Neuronal stem cell (in vitro differentiated cells): Measurements from ENCODE around the gene CMSS1.
A peak's percentile ranks its signal among the peaks of the same experiment; 100 is the strongest.
"Not testable (repeated sequence)": the region's sequence is repeated elsewhere in the genome, so short reads cannot be mapped to it uniquely, and the experiment has no call there.

Source experiments
- DNase-seq: peaks from one replicate; pipeline ENCODE4 v3.0.0-alpha.2; 2013; ENCODE audit warnings: low spot score
- H2AFZ ChIP-seq: one replicate; pipeline ENCODE4 v1.6.1; 2013; ENCODE audit warnings: mild to moderate bottlenecking, low read length, inconsistent platforms
- H2AK5ac ChIP-seq: 2 replicates; pipeline ENCODE4 v1.6.1; 2013; ENCODE audit warnings: low read depth, mild to moderate bottlenecking, inconsistent platforms, low read length, moderate library complexity, mixed read lengths
- H2BK120ac ChIP-seq: 2 replicates; pipeline ENCODE4 v1.6.1; 2013; ENCODE audit warnings: low read depth, mild to moderate bottlenecking, inconsistent platforms, low read length, moderate library complexity, mixed read lengths
- H2BK12ac ChIP-seq: one replicate; pipeline ENCODE4 v1.6.1; 2013; ENCODE audit warnings: low read length, inconsistent platforms
- H2BK15ac ChIP-seq: 2 replicates; pipeline ENCODE4 v1.6.1; 2013; ENCODE audit warnings: mild to moderate bottlenecking, low read length, inconsistent platforms, mixed read lengths
- H2BK5ac ChIP-seq: one replicate; pipeline ENCODE4 v1.6.1; 2013; ENCODE audit warnings: inconsistent platforms, mild to moderate bottlenecking, low read length, moderate library complexity
- H3K14ac ChIP-seq: one replicate; pipeline ENCODE4 v1.6.1; 2013; ENCODE audit warnings: low read length, inconsistent platforms
- H3K18ac ChIP-seq: 2 replicates; pipeline ENCODE4 v1.6.1; 2013; ENCODE audit warnings: low read length, inconsistent platforms
- H3K23ac ChIP-seq: 2 replicates; pipeline ENCODE4 v1.6.1; 2013; ENCODE audit warnings: low read depth, mild to moderate bottlenecking, mixed read lengths, low read length, inconsistent platforms; ENCODE audit not compliant: poor library complexity
- H3K27ac ChIP-seq: replicated peaks from 3 replicates; pipeline ENCODE4 v1.5.1; 2013; ENCODE audit warnings: low read length, inconsistent platforms
- H3K27me3 ChIP-seq, 3 experiments: 2 replicates each; pipeline ENCODE4 v1.6.1; 2013; ENCODE audit warnings: low read length in 3 of 3, mild to moderate bottlenecking in 2 of 3, inconsistent platforms in 1 of 3, low read depth in 1 of 3, mixed read lengths in 1 of 3, moderate library complexity in 1 of 3; ENCODE audit not compliant: control insufficient read depth in 3 of 3, insufficient read depth in 3 of 3
- H3K36me3 ChIP-seq, 2 donors: replicated peaks in 1 of 2; 2 replicates each; pipeline ENCODE4 v1.6.1; 2013; ENCODE audit warnings: low read length in 2 of 2; ENCODE audit not compliant: control insufficient read depth in 2 of 2, insufficient read depth in 2 of 2
- H3K4ac ChIP-seq: 2 replicates; pipeline ENCODE4 v1.6.1; 2013; ENCODE audit warnings: inconsistent platforms, mild to moderate bottlenecking, low read length, moderate library complexity
- H3K4me1 ChIP-seq, 2 donors: 1 replicate in 1 of 2; 2 replicates in 1 of 2; pipeline ENCODE4 v1.6.1; 2013; ENCODE audit warnings: low read length in 2 of 2, low read depth in 1 of 2; ENCODE audit not compliant: control insufficient read depth in 2 of 2, insufficient read depth in 1 of 2
- H3K4me2 ChIP-seq: one replicate; pipeline ENCODE4 v1.6.1; 2013; ENCODE audit warnings: mild to moderate bottlenecking, low read length, inconsistent platforms; ENCODE audit not compliant: insufficient read depth, poor library complexity, severe bottlenecking
- H3K4me3 ChIP-seq, 2 donors: 2 replicates each; pipeline ENCODE4 v1.5.1; 2013; ENCODE audit warnings: low read length in 2 of 2, mild to moderate bottlenecking in 2 of 2, inconsistent platforms in 1 of 2, moderate library complexity in 1 of 2
- H3K79me1 ChIP-seq: one replicate; pipeline ENCODE4 v1.6.1; 2013; ENCODE audit warnings: low read depth, mild to moderate bottlenecking, inconsistent platforms, low read length, moderate library complexity
- H3K9ac ChIP-seq: one replicate; pipeline ENCODE4 v1.6.1; 2013; ENCODE audit warnings: mild to moderate bottlenecking, low read depth, low read length, inconsistent platforms; ENCODE audit not compliant: poor library complexity
- H3K9me3 ChIP-seq, 2 donors: replicated peaks in 1 of 2; 2 replicates each; pipeline versions ENCODE3 to v1.6.1; 2013; ENCODE audit warnings: low read length in 2 of 2, mild to moderate bottlenecking in 2 of 2, inconsistent platforms in 1 of 2, low read depth in 1 of 2, mixed read lengths in 1 of 2, moderate library complexity in 1 of 2; ENCODE audit not compliant: control insufficient read depth in 2 of 2, insufficient read depth in 1 of 2
- H4K8ac ChIP-seq: one replicate; pipeline ENCODE4 v1.6.1; 2013; ENCODE audit warnings: low read depth, mild to moderate bottlenecking, inconsistent platforms, low read length, moderate library complexity
- H4K91ac ChIP-seq: one replicate; pipeline ENCODE4 v1.6.1; 2013; ENCODE audit warnings: low read length, low read depth, mild to moderate bottlenecking, inconsistent platforms; ENCODE audit not compliant: poor library complexity
- WGBS, 2 donors: extraction: QIAGEN DNeasy Blood & Tissue Kit; methylation state at CpG; one replicate each; pipeline ENCODE4 v1.1.7; 2013; ENCODE audit warnings: missing lambda C conversion rate in 2 of 2, mixed read lengths in 1 of 2; ENCODE audit not compliant: insufficient read length in 2 of 2, insufficient replicate concordance in 1 of 2; ENCODE audit errors: extremely low coverage in 2 of 2; 5-methylcytosine and 5-hydroxymethylcytosine counted together

Gene CMSS1

DNA sequence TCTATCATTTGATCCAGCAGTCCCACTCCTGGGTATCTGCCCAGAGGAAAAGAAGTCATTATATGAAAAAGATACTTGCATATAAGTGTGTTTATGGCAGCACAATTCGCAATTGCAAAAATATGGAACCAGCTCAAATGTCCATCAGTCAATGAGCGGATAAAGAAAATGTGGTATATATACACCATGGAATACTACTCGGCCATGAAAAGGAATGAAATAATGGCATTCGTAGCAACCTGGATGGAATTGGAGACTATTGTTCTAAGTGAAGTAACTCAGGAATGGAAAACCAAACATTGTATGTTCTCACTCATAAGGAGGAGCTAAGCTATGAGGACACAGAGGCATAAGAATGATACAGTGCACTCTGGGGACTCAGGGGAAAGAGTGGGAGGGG, 24.3 kb downstream of the CMSS1 start:
- not testable (repeated sequence) for H3K36me3 ChIP-seq, H2AK5ac ChIP-seq, H3K27ac ChIP-seq, H3K4ac ChIP-seq, H3K18ac ChIP-seq, H2BK5ac ChIP-seq, H3K23ac ChIP-seq, H4K91ac ChIP-seq, H4K8ac ChIP-seq, H3K4me1 ChIP-seq, H3K14ac ChIP-seq, H3K4me2 ChIP-seq, H2AFZ ChIP-seq, DNase-seq, H3K27me3 ChIP-seq, H3K9ac ChIP-seq, H3K9me3 ChIP-seq, H3K79me1 ChIP-seq, H2BK12ac ChIP-seq, H3K4me3 ChIP-seq, H2BK15ac ChIP-seq, H2BK120ac ChIP-seq
- WGBS, 2 donors, result no CpG with 5 or more reads among the region's 4 CpGs

GRCh38 chr3:99842826-99843589, 25.3 kb downstream of the CMSS1 start:
- Histone ChIP-seq H3K27ac (no peak overlapping the region), H4K91ac (no peak overlapping the region), H2BK15ac (no peak overlapping the region), H3K4me2 (no peak overlapping the region), H3K9ac (no peak overlapping the region), H2AK5ac (no peak overlapping the region), H3K14ac (no peak overlapping the region), H3K27me3 (no peaks in the 10 kb centered on the region), H3K18ac (no peak overlapping the region), H3K9me3 (no peaks in the 10 kb centered on the region), H3K36me3 (no peaks in the 10 kb centered on the region), H2AFZ (peak overlapping the region; percentile 15), H4K8ac (no peak overlapping the region), H2BK120ac (no peak overlapping the region), H3K23ac (no peak overlapping the region), H2BK12ac (no peak overlapping the region), H3K79me1 (peaks cover 1% of the 10 kb centered on the region), H3K4ac (no peak overlapping the region), H2BK5ac (no peak overlapping the region), H3K4me3 (no peak overlapping the region), H3K4me1 (peaks cover 2 to 4% of the 10 kb centered on the region in 2 donors)
- DNase-seq, result no peak
- no CpG with 5 or more reads among the region's 2 CpGs for WGBS, 2 donors

GRCh38 chr3:99843590-99844258, 26.1 kb downstream of the CMSS1 start:
- peaks cover 2 to 4% of the 10 kb centered on the region in 2 donors for H3K4me1 ChIP-seq
- H3K14ac ChIP-seq, result no peak overlapping the region
- H4K8ac ChIP-seq, result no peak overlapping the region
- no peak overlapping the region for H2BK5ac ChIP-seq
- no peak overlapping the region for H2BK15ac ChIP-seq
- H3K9ac ChIP-seq, result no peak overlapping the region
- no peak overlapping the region for H2AFZ ChIP-seq
- H3K36me3 ChIP-seq, result peaks cover 0 to 6% of the 10 kb centered on the region in 2 donors
- WGBS, 2 donors, result no CpG with 5 or more reads among the region's 10 CpGs
- no peak overlapping the region for H3K4me2 ChIP-seq
- H3K4ac ChIP-seq, result no peak overlapping the region
- H3K9me3 ChIP-seq, result peaks cover 0 to 4% of the 10 kb centered on the region in 2 donors
- no peak overlapping the region for H2BK120ac ChIP-seq
- H3K23ac ChIP-seq, result no peak overlapping the region
- no peak overlapping the region for H3K4me3 ChIP-seq
- H3K27me3 ChIP-seq, result no peaks in the 10 kb centered on the region
- H4K91ac ChIP-seq, result no peak overlapping the region
- peaks cover 1% of the 10 kb centered on the region for H3K79me1 ChIP-seq
- DNase-seq, result no peak
- H2BK12ac ChIP-seq, result no peak overlapping the region
- H2AK5ac ChIP-seq, result no peak overlapping the region
- no peak overlapping the region for H3K27ac ChIP-seq
- H3K18ac ChIP-seq, result no peak overlapping the region

DNA sequence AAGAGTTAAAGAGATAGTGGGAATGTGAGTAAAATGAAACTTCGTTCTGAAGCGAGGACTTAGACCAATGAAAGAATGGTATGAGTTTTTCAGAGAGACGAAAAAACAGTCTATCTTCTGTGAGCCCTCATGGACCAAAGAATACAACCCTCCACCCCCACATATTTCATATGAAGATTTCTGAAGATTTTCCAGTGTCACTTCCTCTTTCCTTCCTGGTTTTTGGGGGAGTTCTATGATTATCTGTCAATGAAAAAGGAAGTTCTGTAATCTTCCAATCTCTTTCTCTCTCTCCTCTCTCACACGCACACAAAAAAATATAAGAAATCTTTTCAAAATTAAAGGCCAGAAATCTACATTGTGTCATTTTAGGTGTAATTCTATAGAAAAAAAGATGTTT, 27.7 kb downstream of the CMSS1 start:
- H3K4me2 ChIP-seq, result no peak overlapping the region
- no peak overlapping the region for H2BK12ac ChIP-seq
- no peak overlapping the region for H2BK120ac ChIP-seq
- H3K4me3 ChIP-seq, result no peak overlapping the region
- H3K9ac ChIP-seq, result no peak overlapping the region
- H2BK15ac ChIP-seq, result no peak overlapping the region
- H2AK5ac ChIP-seq, result no peak overlapping the region
- H3K23ac ChIP-seq, result no peak overlapping the region
- H3K27me3 ChIP-seq, result no peaks in the 10 kb centered on the region
- H3K14ac ChIP-seq, result no peak overlapping the region
- no peak overlapping the region for H4K91ac ChIP-seq
- no peak overlapping the region for H3K18ac ChIP-seq
- H3K79me1 ChIP-seq, result no peaks in the 10 kb centered on the region
- H2AFZ ChIP-seq, result no peak overlapping the region
- no peak for DNase-seq
- no peak overlapping the region for H2BK5ac ChIP-seq
- no CpG with 5 or more reads among the region's 4 CpGs for WGBS, 2 donors
- peaks cover 2 to 4% of the 10 kb centered on the region in 2 donors for H3K4me1 ChIP-seq
- peaks cover 0 to 22% of the 10 kb centered on the region in 2 donors for H3K36me3 ChIP-seq
- H4K8ac ChIP-seq, result no peak overlapping the region
- H3K4ac ChIP-seq, result no peak overlapping the region
- H3K9me3 ChIP-seq, result peaks cover 0 to 13% of the 10 kb centered on the region in 2 donors
- no peak overlapping the region for H3K27ac ChIP-seq
